Thoracic aorta (tissue), 2 donors: Measurements from ENCODE around the gene ATP6V0E1. TPM values are rescaled to one million over a fixed set of nuclear protein-coding genes. Genes with fewer than 3 reads are reported as not detected.

ENCODE experiments used
- ATAC-seq: fragments of 150-250 bp; one replicate; pipeline ENCODE4 v1.8.0; 2017; ENCODE audit warnings: low read depth; ENCODE audit not compliant: insufficient number of reproducible peaks, low FRiP score
- DNase-seq: peaks from one replicate; pipeline ENCODE4 v3.0.0-alpha.2; 2020; ENCODE audit warnings: low spot score
- H3K27ac ChIP-seq, 2 donors: fragments of 200-600 bp; sonication (generic); 1 replicate in 1 of 2; 2 replicates in 1 of 2; pipeline ENCODE4 v1.5.1; 2016; ENCODE audit warnings: mild to moderate bottlenecking in 2 of 2, moderate library complexity in 2 of 2
- H3K27me3 ChIP-seq: fragments of 200-600 bp; sonication (generic); replicated peaks from 2 replicates; pipeline ENCODE4 v1.6.0; 2016; ENCODE audit warnings: mild to moderate bottlenecking; ENCODE audit not compliant: insufficient read depth
- H3K36me3 ChIP-seq: fragments of 200-600 bp; sonication (generic); one replicate; pipeline ENCODE4 v1.5.1; 2016
- H3K4me1 ChIP-seq, 2 donors: fragments of 200-600 bp; sonication (generic); 1 replicate in 1 of 2; 2 replicates in 1 of 2; pipeline versions ENCODE4 v1.5.1 to v1.6.0; 2016; ENCODE audit warnings: low read depth in 2 of 2, mild to moderate bottlenecking in 1 of 2; ENCODE audit not compliant: control insufficient read depth in 1 of 2
- H3K4me3 ChIP-seq: fragments of 200-600 bp; sonication (generic); 2 replicates; pipeline ENCODE4 v1.5.1; 2016; ENCODE audit warnings: mild to moderate bottlenecking
- H3K9me3 ChIP-seq: fragments of 200-600 bp; sonication (generic); 2 replicates; pipeline ENCODE4 v1.5.1; 2016
- total RNA-seq, 2 donors: library from RNA; depleted of rRNA; stranded (reverse); fragments of >200 nt; gene quantifications; one replicate each; pipeline versions ENCODE4 v1.1.0 to v1.2.3, GENCODE V29; 2016
- TF ChIP-seq, protein P1 (sequence below): fragments of 200-600 bp; sonication (generic); IDR thresholded peaks from one replicate; pipeline ENCODE4 v1.5.1; 2019; ENCODE audit warnings: antibody characterized with exemption

Gene ATP6V0E1
- total RNA-seq, 2 donors from 2014 or later: 117 to 123 TPM

DNA sequence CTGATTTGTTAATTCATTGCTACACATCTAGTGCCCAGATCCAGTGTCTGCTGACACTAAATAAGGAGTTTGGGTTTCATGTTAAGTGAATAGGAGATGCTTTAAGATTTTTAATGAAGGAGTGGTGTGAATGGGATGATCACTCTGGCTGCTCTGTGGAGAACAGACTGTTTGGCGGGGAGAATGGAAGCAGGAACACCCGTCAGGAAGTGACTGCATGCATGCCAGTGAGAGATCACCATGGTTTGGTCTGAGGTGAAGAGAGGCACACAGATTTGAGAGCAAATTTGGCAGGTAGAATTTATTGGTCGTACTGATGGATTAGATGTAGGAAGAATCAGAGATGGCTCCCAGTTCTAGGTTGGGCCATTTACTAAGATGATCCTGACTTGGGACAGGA is 19.8 kb downstream of the ATP6V0E1 start:
- Histone ChIP-seq H3K27ac (no peak overlapping the region), H3K9me3 (no peaks in the 10 kb centered on the region), H3K36me3 (no peaks in the 10 kb centered on the region), H3K4me3 (no peak overlapping the region), H3K4me1 (peaks cover 34 to 60% of the 10 kb centered on the region in 2 donors), H3K27me3 (no peaks in the 10 kb centered on the region)
- DNase-seq (no peak), ATAC-seq (no peak)
- TF ChIP-seq, protein P1, sequence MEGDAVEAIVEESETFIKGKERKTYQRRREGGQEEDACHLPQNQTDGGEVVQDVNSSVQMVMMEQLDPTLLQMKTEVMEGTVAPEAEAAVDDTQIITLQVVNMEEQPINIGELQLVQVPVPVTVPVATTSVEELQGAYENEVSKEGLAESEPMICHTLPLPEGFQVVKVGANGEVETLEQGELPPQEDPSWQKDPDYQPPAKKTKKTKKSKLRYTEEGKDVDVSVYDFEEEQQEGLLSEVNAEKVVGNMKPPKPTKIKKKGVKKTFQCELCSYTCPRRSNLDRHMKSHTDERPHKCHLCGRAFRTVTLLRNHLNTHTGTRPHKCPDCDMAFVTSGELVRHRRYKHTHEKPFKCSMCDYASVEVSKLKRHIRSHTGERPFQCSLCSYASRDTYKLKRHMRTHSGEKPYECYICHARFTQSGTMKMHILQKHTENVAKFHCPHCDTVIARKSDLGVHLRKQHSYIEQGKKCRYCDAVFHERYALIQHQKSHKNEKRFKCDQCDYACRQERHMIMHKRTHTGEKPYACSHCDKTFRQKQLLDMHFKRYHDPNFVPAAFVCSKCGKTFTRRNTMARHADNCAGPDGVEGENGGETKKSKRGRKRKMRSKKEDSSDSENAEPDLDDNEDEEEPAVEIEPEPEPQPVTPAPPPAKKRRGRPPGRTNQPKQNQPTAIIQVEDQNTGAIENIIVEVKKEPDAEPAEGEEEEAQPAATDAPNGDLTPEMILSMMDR: no peak

DNA sequence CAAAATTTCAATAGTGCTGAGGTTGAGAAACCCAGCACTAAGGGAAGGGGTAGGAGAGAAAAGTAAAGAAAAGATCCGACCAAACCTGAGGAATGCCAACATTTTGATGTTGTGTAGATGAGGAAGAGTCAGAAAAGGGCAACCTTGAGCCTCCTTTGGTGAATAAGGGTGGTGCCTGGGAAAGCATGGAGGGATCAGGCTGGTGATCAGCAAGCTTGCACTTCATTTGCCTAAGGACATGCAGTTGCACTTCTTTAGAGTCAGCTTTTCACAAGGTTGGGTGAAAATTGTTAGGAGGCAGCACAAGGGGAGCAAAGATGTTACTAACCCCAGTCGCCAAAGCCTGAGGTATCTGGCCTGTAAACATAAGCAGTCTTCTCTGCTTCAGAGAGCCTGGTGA is 20.4 kb downstream of the ATP6V0E1 start:
- Histone ChIP-seq H3K4me1 (peaks cover 34 to 55% of the 10 kb centered on the region in 2 donors), H3K27me3 (no peaks in the 10 kb centered on the region), H3K4me3 (no peak overlapping the region), H3K36me3 (no peaks in the 10 kb centered on the region), H3K9me3 (no peaks in the 10 kb centered on the region), H3K27ac (no peak overlapping the region)
- no peak for ATAC-seq
- DNase-seq: no peak
- TF ChIP-seq, protein P1: no peak

GRCh38 chr5:173004447-173004846 is 20.9 kb downstream of the ATP6V0E1 start:
- no peaks in the 10 kb centered on the region for H3K27me3 ChIP-seq
- TF ChIP-seq, protein P1: no peak

DNA sequence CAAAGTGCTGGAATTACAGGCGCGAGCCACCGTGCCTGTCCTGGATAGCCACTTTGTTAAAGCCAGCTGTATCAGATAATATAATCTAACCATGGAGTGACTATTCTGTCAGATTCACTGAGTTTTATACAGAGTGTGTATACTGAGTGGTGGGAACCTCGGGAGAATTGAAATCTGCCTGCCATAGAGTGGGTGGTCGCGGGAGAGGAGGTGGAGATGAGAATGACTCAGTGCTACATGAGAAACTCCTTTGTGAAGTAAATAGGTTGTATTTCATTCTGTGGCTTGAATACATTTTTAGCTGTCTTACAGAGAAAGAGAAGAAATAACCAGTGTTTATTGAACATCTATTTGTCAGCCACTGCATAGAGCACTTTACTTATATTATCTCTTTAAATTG is 26.4 kb downstream of the ATP6V0E1 start:
- ATAC-seq (no peak), DNase-seq (no peak)
- peaks cover 12 to 30% of the 10 kb centered on the region in 2 donors for H3K4me1 ChIP-seq
- H3K27ac ChIP-seq: no peak overlapping the region
- TF ChIP-seq, protein P1: no peak
- no peaks in the 10 kb centered on the region for H3K27me3 ChIP-seq
- no peaks in the 10 kb centered on the region for H3K36me3 ChIP-seq
- no peak overlapping the region for H3K4me3 ChIP-seq
- H3K9me3 ChIP-seq: no peaks in the 10 kb centered on the region

More at GRCh38 chr5:173004447-173004846, 20.9 kb downstream of the ATP6V0E1 start:
- Histone ChIP-seq H3K27ac (no peak overlapping the region), H3K36me3 (no peaks in the 10 kb centered on the region), H3K4me1 (peaks cover 31 to 50% of the 10 kb centered on the region in 2 donors), H3K4me3 (no peak overlapping the region), H3K9me3 (no peaks in the 10 kb centered on the region)
- ATAC-seq (no peak), DNase-seq (no peak)

- TF ChIP-seq, protein P1: no peak
- no peak for DNase-seq
- no peak for ATAC-seq
- H3K27me3 ChIP-seq: no peaks in the 10 kb centered on the region
- no peak overlapping the region for H3K27ac ChIP-seq
- no peaks in the 10 kb centered on the region for H3K9me3 ChIP-seq
- no peaks in the 10 kb centered on the region for H3K36me3 ChIP-seq
- peaks cover 20 to 38% of the 10 kb centered on the region in 2 donors for H3K4me1 ChIP-seq
- H3K4me3 ChIP-seq: no peak overlapping the region
Measured at GRCh38 chr5:173010547-173011464, 27.2 kb downstream of the ATP6V0E1 start.
